OCI-LY1 (cell line): ENCODE measurements around the gene USH1C.

ENCODE experiments used
- EZH2 ChIP-seq: fragments of 200-600 bp; sonication (generic), shearing (Covaris generic); IDR thresholded peaks from 2 replicates; pipeline ENCODE4 v1.8.0; 2017; ENCODE audit warnings: borderline replicate concordance, mixed run types, mild to moderate bottlenecking, antibody characterized with exemption, low read length, moderate library complexity, mixed read lengths
- TF ChIP-seq, protein P1 (sequence below): fragments of 200-600 bp; sonication (generic), shearing (Covaris generic); IDR thresholded peaks from 2 replicates; pipeline ENCODE4 v1.5.1; 2017; ENCODE audit warnings: mild to moderate bottlenecking, antibody characterized with exemption, low read length, moderate library complexity, mixed read lengths

- TF ChIP-seq, protein P1, sequence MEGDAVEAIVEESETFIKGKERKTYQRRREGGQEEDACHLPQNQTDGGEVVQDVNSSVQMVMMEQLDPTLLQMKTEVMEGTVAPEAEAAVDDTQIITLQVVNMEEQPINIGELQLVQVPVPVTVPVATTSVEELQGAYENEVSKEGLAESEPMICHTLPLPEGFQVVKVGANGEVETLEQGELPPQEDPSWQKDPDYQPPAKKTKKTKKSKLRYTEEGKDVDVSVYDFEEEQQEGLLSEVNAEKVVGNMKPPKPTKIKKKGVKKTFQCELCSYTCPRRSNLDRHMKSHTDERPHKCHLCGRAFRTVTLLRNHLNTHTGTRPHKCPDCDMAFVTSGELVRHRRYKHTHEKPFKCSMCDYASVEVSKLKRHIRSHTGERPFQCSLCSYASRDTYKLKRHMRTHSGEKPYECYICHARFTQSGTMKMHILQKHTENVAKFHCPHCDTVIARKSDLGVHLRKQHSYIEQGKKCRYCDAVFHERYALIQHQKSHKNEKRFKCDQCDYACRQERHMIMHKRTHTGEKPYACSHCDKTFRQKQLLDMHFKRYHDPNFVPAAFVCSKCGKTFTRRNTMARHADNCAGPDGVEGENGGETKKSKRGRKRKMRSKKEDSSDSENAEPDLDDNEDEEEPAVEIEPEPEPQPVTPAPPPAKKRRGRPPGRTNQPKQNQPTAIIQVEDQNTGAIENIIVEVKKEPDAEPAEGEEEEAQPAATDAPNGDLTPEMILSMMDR = no peak
- TF ChIP-seq EZH2 = no peak
Observed at GRCh38 chr11:17472467-17472866, 71.7 kb downstream of the USH1C start.
